ENCODE results near the gene AGMO. TPM values are rescaled to one million over a fixed set of nuclear protein-coding genes. Genes with fewer than 3 reads are reported as not detected.

The AGMO gene
- total RNA-seq, 2 experiments from 2014 or later, result not detected

- no peaks in the 10 kb centered on the region for H3K27me3 Mint-ChIP-seq
- no peaks in the 10 kb centered on the region for H3K9me3 Mint-ChIP-seq
- no peaks in the 10 kb centered on the region for H3K4me1 Mint-ChIP-seq
- no peaks in the 10 kb centered on the region for H3K36me3 Mint-ChIP-seq
- no peak overlapping the region for H3K27ac Mint-ChIP-seq
- no peak for DNase-seq
- H3K4me3 Mint-ChIP-seq, result no peak overlapping the region
Measured at GRCh38 chr7:15464667-15465121, 97.1 kb downstream of the AGMO start.

GRCh38 chr7:15463801-15464666 lies 97.8 kb downstream of the AGMO start:
- no peaks in the 10 kb centered on the region for H3K4me1 Mint-ChIP-seq
- no peak overlapping the region for H3K27ac Mint-ChIP-seq
- H3K27me3 Mint-ChIP-seq, result no peaks in the 10 kb centered on the region
- no peaks in the 10 kb centered on the region for H3K36me3 Mint-ChIP-seq
- no peaks in the 10 kb centered on the region for H3K9me3 Mint-ChIP-seq
- no peak for DNase-seq
- H3K4me3 Mint-ChIP-seq, result no peak overlapping the region

DNA sequence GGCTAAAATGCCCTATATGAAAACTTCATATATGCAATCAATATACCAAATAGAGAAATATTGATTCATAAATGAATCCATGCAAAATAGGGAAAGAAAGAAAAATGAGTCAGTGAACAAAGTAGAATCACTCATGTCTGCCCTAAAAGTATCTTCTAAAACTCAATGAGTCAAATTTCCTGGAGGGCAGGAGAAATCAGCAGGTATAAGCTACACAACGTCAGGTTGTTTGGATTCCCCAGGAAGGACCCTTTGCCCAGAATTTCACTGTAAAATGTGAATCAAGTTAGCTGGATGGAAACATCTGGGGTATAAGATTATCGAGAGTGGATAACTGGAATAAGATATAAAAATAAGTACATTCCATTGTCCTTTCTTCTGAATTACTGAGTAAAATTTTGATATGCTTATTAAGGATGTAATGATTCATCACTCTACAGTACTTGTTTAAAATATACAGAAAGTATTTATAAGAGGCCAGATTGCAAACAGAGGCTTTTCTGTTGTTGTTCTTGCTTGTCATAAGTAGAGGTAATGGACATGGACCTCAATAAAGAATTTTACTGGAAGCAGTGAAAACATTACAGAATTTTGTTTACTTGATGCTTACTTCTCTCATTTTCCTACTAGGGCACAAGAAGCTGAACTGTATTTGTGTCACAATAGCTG lies 99.0 kb downstream of the AGMO start:
- no peaks in the 10 kb centered on the region for H3K27me3 Mint-ChIP-seq
- no peaks in the 10 kb centered on the region for H3K36me3 Mint-ChIP-seq
- no peak overlapping the region for H3K4me3 Mint-ChIP-seq
- no peaks in the 10 kb centered on the region for H3K9me3 Mint-ChIP-seq
- no peak overlapping the region for H3K27ac Mint-ChIP-seq
- no peak for DNase-seq
- H3K4me1 Mint-ChIP-seq, result no peaks in the 10 kb centered on the region

DNA sequence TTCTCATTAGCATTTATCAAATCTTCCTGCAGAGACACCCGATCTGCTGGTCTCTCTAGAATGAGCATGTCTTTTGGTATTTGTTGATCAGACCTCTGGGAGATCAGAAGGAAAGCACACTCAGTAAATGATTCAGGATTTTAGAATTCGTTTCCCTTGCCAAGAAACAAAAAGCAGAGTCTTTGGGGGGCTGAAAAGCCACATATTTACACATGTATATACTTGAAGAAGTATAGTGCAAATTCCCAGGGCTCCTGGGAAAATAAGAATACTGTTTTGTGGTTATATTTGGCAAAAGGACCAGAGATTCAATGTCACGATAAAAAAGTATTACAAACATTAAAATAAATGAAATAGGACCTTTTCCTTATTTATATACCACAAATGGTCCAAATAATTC lies 100.2 kb downstream of the AGMO start:
- no peaks in the 10 kb centered on the region for H3K9me3 Mint-ChIP-seq
- no peaks in the 10 kb centered on the region for H3K4me1 Mint-ChIP-seq
- H3K27me3 Mint-ChIP-seq, result no peaks in the 10 kb centered on the region
- no peak for DNase-seq
- H3K27ac Mint-ChIP-seq, result no peak overlapping the region
- no peaks in the 10 kb centered on the region for H3K36me3 Mint-ChIP-seq
- no peak overlapping the region for H3K4me3 Mint-ChIP-seq

DNA sequence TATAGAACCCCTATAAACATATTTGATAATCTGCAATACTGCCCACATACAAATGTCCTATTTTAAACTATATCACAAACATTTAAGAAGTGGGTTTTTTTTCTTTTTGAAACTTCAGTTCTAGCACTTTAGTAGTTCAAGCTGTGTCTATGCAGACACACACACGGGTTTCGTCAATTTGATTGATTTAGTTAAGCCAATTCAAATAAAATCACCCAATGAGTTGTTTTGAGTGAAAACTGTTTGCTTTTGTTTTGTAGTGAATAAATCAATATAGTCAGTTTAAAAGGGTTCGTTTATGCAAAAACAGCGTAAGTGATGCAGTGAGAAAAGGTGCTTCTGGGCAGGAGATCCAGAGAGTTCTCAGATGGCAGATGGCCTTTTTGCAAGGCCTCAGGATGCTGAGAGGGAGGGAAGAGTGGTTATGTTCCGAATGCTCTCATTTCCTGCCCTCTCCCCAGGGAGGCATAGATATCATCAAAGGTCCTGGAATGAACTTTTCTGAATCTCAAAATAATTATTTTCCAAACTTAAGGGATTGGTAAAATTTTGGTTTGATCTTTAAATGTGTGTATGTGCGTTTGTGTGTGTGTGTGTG lies 102.7 kb downstream of the AGMO start:
- Mint-ChIP-seq H3K9me3 (no peaks in the 10 kb centered on the region), H3K4me1 (no peaks in the 10 kb centered on the region), H3K4me3 (no peak overlapping the region), H3K36me3 (no peaks in the 10 kb centered on the region), H3K27me3 (no peaks in the 10 kb centered on the region), H3K27ac (no peak overlapping the region)
- DNase-seq, result no peak

- Mint-ChIP-seq H3K27ac (no peak overlapping the region), H3K4me1 (no peaks in the 10 kb centered on the region), H3K4me3 (no peak overlapping the region), H3K27me3 (no peaks in the 10 kb centered on the region), H3K9me3 (no peaks in the 10 kb centered on the region), H3K36me3 (no peaks in the 10 kb centered on the region)
- no peak for DNase-seq
Measured at GRCh38 chr7:15457990-15458955, 103.5 kb downstream of the AGMO start.

DNA sequence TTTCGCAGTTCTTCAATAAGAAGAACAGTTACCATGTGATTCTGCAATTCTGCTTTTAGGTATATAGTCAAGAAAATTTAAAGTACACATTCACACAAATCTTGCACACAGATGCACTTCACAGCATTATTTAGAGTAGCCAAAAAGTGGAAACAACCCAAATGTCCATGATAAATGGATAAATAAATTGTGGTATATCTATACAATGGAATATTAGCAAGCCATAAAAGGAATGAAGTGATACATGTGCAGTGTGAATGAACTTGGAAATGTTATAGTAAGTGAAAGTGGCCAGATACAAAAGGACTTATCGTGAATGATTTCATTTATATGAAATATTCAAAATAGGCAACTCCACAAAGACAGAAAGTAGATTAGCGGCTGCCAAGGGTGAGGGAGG lies 109.1 kb downstream of the AGMO start:
- Mint-ChIP-seq H3K9me3 (peaks cover 3% of the 10 kb centered on the region), H3K4me1 (no peaks in the 10 kb centered on the region), H3K27me3 (no peaks in the 10 kb centered on the region), H3K36me3 (no peaks in the 10 kb centered on the region), H3K4me3 (no peak overlapping the region), H3K27ac (no peak overlapping the region)
- no peak for DNase-seq

DNA sequence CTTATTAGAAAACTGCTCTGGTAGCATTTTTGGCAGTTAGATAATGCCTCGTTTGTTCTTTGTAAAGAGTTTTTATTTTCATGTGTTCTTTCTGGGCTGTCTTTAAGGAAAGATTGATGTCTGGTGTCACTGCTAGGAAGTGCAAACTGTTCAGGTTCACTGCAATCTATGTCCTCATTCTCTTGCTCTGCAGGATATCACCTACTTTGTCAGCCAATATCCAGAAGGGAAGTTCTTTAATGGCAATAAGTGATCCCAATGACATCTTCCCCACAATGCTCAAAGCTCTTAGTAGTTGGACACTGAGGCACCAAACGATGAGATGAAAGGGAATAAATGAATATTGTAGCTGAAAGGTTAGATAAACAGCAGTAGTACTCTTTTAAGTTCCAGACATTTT lies 115.1 kb downstream of the AGMO start:
- H3K36me3 Mint-ChIP-seq, result no peaks in the 10 kb centered on the region
- no peak overlapping the region for H3K27ac Mint-ChIP-seq
- DNase-seq, result no peak
- H3K4me1 Mint-ChIP-seq, result no peaks in the 10 kb centered on the region
- peaks cover 2% of the 10 kb centered on the region for H3K9me3 Mint-ChIP-seq
- H3K4me3 Mint-ChIP-seq, result no peak overlapping the region
- no peaks in the 10 kb centered on the region for H3K27me3 Mint-ChIP-seq

GRCh38 chr7:15446280-15446679 lies 115.5 kb downstream of the AGMO start:
- H3K9me3 Mint-ChIP-seq, result peaks cover 2% of the 10 kb centered on the region
- H3K36me3 Mint-ChIP-seq, result no peaks in the 10 kb centered on the region
- H3K27ac Mint-ChIP-seq, result no peak overlapping the region
- no peak overlapping the region for H3K4me3 Mint-ChIP-seq
- no peaks in the 10 kb centered on the region for H3K4me1 Mint-ChIP-seq
- H3K27me3 Mint-ChIP-seq, result no peaks in the 10 kb centered on the region
- no peak for DNase-seq

DNA sequence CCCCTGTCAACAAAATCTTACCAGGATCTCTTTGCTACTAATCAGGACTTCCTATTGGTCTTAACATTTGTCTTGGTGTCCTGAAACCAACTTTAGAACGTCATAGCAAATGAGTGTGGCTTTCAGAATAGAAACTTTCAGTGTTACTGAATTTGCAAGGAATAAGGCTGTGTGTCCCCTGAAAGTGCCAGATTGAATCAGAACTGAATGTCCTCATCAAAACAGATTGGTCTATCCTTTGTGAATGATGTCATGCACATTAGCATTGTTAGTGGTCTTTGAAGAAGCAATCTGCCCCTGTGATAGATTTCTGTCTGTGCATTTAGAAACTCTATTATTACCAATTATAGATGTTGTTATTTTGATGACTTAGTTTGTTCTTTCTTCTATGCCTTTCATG lies 119.9 kb downstream of the AGMO start:
- no peaks in the 10 kb centered on the region for H3K36me3 Mint-ChIP-seq
- DNase-seq, result no peak
- H3K27ac Mint-ChIP-seq, result no peak overlapping the region
- H3K4me1 Mint-ChIP-seq, result no peaks in the 10 kb centered on the region
- H3K27me3 Mint-ChIP-seq, result no peaks in the 10 kb centered on the region
- H3K9me3 Mint-ChIP-seq, result peaks cover 2% of the 10 kb centered on the region
- no peak overlapping the region for H3K4me3 Mint-ChIP-seq

DNA sequence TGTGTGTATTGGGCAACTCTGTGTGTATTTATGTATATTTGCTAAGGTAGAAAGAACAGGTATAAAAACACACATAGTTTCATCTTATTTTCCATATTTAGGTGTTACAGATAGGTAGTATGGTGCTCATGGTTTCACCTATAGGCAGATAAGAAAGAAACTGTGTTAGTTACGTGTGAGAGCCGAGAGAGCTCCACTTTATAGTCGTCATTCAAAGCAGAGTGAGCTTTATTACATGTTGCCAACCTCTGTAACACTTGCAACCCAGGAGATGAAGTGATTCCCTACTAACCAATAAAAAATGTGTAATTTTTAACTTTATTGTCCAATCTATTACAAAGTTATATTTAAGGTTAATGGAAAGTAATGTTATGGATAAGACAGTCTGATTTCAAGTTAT lies 121.3 kb downstream of the AGMO start:
- Mint-ChIP-seq H3K9me3 (no peaks in the 10 kb centered on the region), H3K4me3 (no peak overlapping the region), H3K4me1 (no peaks in the 10 kb centered on the region), H3K36me3 (no peaks in the 10 kb centered on the region), H3K27me3 (no peaks in the 10 kb centered on the region), H3K27ac (no peak overlapping the region)
- DNase-seq, result no peak

DNA sequence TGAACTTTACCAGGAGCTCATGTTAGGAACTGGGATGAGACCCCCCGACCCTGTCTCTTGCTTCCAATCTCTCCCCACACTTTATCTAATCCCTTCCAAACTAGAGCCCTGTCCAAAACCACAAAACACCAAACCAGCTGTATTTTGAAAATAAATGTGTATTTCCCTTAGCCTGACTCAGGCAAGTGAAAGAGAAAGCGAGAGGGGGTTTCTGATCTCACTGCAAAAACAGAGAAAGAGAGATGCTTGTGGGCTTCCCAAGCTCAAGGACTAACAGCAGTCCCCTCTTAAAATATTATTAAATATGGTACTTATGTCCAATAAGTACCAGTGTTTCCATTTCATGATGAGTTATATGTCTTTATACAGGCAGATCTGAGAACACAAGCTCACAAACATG lies 122.0 kb downstream of the AGMO start:
- no peaks in the 10 kb centered on the region for H3K36me3 Mint-ChIP-seq
- no peak overlapping the region for H3K4me3 Mint-ChIP-seq
- no peaks in the 10 kb centered on the region for H3K27me3 Mint-ChIP-seq
- DNase-seq, result no peak
- no peaks in the 10 kb centered on the region for H3K4me1 Mint-ChIP-seq
- no peak overlapping the region for H3K27ac Mint-ChIP-seq
- H3K9me3 Mint-ChIP-seq, result peaks cover 2% of the 10 kb centered on the region

DNA sequence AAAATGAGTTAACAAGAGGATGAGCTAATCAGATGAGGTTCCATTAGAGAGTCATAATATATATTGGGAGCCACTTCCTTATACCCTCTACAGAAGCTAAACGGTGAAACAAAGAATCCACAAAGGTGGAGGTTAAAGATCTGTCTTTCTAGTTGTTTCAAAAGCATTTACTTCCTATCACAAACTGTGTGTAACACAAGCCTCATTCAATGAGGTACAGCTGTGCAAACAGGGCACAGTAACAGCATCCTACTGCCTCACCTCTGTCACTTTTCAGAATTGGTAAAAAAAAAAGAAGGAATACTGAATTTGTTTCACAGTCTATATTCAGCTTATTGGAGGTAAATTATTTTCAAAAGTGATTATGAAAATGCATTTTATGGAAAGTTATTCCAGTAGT lies 128.7 kb downstream of the AGMO start:
- Mint-ChIP-seq H3K9me3 (peaks cover 3% of the 10 kb centered on the region), H3K4me3 (no peak overlapping the region), H3K4me1 (no peaks in the 10 kb centered on the region), H3K27me3 (no peaks in the 10 kb centered on the region), H3K27ac (no peak overlapping the region), H3K36me3 (no peaks in the 10 kb centered on the region)
- DNase-seq, result no peak

GRCh38 chr7:15430911-15431310 lies 130.9 kb downstream of the AGMO start:
- Mint-ChIP-seq H3K9me3 (peaks cover 3% of the 10 kb centered on the region), H3K36me3 (no peaks in the 10 kb centered on the region), H3K27me3 (no peaks in the 10 kb centered on the region), H3K4me1 (no peaks in the 10 kb centered on the region), H3K4me3 (no peak overlapping the region), H3K27ac (no peak overlapping the region)
- no peak for DNase-seq

- no peaks in the 10 kb centered on the region for H3K27me3 Mint-ChIP-seq
- no peaks in the 10 kb centered on the region for H3K36me3 Mint-ChIP-seq
- no peak overlapping the region for H3K4me3 Mint-ChIP-seq
- H3K27ac Mint-ChIP-seq, result no peak overlapping the region
- peaks cover 3% of the 10 kb centered on the region for H3K9me3 Mint-ChIP-seq
- no peaks in the 10 kb centered on the region for H3K4me1 Mint-ChIP-seq
- DNase-seq, result no peak
Measured at GRCh38 chr7:15430191-15430590, 131.6 kb downstream of the AGMO start.

Data from activated naive CD8-positive, alpha-beta T cell treated with anti-CD3 and anti-CD28 coated beads for 36 hours (primary cell).